ENCODE measurements around the gene CLCN3. TPM values are rescaled to one million over a fixed set of nuclear protein-coding genes. Genes with fewer than 3 reads are reported as not detected.
"Not testable (repeated sequence)": the region's sequence is repeated elsewhere in the genome, so short reads cannot be mapped to it uniquely, and the experiment has no call there.

Gene CLCN3
- total RNA-seq, 1 donor from 2014 or later = 13.8 TPM

DNA sequence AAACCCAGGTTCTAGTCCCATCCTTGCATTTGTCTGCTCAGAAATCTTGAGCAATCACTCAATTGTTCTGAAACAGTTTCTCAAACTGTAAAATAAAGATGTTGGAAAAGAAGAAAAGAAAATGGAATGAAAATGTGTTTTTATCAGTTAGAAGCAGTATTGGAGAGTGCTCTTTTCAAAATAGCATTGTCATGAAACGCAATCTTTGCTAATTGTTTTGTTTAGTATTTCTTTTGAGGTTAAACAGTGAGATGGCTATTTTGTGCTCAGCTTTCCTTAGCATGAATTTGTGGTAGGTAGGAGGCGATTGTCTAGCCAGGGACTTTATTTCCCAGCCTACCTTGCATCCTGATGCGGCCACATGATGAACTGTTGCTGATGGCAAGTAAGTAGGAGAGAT lies 148.0 kb downstream of the CLCN3 start:
- DNase-seq (ENCODE audit: low spot score in 2 of 2) = no peak
- H3K4me1 ChIP-seq = no peaks in the 10 kb centered on the region
- H3K27me3 ChIP-seq = no peaks in the 10 kb centered on the region
- H3K4me3 ChIP-seq = no peak overlapping the region
- H3K9me3 ChIP-seq = no peaks in the 10 kb centered on the region
- intact Hi-C loops (cut with DNase I) = no loop called here
- TF ChIP-seq, protein P1, sequence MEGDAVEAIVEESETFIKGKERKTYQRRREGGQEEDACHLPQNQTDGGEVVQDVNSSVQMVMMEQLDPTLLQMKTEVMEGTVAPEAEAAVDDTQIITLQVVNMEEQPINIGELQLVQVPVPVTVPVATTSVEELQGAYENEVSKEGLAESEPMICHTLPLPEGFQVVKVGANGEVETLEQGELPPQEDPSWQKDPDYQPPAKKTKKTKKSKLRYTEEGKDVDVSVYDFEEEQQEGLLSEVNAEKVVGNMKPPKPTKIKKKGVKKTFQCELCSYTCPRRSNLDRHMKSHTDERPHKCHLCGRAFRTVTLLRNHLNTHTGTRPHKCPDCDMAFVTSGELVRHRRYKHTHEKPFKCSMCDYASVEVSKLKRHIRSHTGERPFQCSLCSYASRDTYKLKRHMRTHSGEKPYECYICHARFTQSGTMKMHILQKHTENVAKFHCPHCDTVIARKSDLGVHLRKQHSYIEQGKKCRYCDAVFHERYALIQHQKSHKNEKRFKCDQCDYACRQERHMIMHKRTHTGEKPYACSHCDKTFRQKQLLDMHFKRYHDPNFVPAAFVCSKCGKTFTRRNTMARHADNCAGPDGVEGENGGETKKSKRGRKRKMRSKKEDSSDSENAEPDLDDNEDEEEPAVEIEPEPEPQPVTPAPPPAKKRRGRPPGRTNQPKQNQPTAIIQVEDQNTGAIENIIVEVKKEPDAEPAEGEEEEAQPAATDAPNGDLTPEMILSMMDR (IDR thresholded peaks at IDR 0.05) = no peak
- no peaks in the 10 kb centered on the region for H3K36me3 ChIP-seq
- H3K27ac ChIP-seq = no peak overlapping the region

DNA sequence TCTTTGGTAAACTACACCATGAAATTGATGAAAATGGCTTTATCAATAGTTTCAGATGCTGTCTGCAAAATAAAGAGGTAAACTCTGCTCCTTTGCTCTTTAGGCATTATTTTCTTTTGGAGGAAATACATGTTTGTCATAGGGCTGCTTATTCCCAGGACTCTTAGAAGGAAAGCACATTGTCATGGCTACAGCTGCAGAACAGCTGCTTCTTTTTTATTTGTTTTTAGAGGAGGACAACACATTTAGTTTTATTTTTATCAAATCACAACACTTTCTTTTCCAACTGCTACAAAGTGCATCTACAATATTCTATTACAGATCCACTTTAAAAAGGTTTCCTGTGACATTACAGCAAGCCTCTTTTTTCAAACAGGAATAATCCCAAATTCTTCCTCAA lies 150.0 kb downstream of the CLCN3 start:
- H3K27me3 ChIP-seq = no peaks in the 10 kb centered on the region
- TF ChIP-seq, protein P1 (IDR thresholded peaks at IDR 0.05) = no peak
- H3K4me1 ChIP-seq = no peaks in the 10 kb centered on the region
- H3K36me3 ChIP-seq = no peaks in the 10 kb centered on the region
- intact Hi-C loops (cut with DNase I) = no loop called here
- no peaks in the 10 kb centered on the region for H3K9me3 ChIP-seq
- no peak overlapping the region for H3K4me3 ChIP-seq
- no peak for DNase-seq (ENCODE audit: low spot score in 2 of 2)
- no peak overlapping the region for H3K27ac ChIP-seq

DNA sequence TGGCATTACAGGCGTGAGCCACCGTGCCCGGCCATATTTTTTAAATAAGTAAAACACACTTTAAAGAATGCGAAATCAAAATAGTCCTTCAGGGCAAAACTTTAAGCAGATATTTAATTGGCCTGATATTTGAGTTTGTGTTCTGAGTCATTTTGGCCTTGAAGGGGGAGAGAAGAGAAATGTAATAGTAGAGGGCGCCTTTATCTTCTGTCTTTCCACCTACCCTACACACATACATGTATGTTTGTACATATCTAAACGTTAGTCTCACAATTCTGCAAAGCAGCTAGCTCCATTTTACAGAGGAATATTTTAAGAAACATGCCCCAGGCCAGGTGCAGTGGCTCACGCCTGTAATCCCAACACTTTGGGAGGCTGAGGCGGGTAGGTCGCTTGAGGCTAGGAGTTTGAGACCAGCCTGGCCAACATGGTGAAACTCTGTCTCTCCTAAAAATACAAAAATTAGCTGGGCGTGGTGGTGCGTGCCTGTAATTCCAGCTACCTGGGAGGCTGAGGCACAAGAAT lies 151.2 kb downstream of the CLCN3 start:
- H3K4me3 ChIP-seq; intact Hi-C loops (cut with DNase I); DNase-seq (ENCODE audit: low spot score in 2 of 2); H3K36me3 ChIP-seq; H3K27ac ChIP-seq; H3K4me1 ChIP-seq; H3K27me3 ChIP-seq; H3K9me3 ChIP-seq: not testable (repeated sequence)

Other genes starting within 250 kb of the CLCN3 start
- gene NEK1, start 8.0 kb upstream of the CLCN3 start, total RNA-seq = 11.0 TPM
- gene HPF1, start 137.4 kb downstream of the CLCN3 start, total RNA-seq = 0.53 TPM

Measured in ascending aorta (tissue), 2 donors.